GM12873 (cell line): ENCODE measurements around the gene LRP3.

Experiments
- TF ChIP-seq, protein P1 (sequence below): IDR thresholded peaks from 2 replicates; pipeline ENCODE4 v1.5.1; 2012; ENCODE audit warnings: low read depth, mild to moderate bottlenecking, moderate library complexity, low read length, control low read depth; ENCODE audit not compliant: insufficient read depth; ENCODE audit errors: missing control alignments

Gene LRP3

DNA sequence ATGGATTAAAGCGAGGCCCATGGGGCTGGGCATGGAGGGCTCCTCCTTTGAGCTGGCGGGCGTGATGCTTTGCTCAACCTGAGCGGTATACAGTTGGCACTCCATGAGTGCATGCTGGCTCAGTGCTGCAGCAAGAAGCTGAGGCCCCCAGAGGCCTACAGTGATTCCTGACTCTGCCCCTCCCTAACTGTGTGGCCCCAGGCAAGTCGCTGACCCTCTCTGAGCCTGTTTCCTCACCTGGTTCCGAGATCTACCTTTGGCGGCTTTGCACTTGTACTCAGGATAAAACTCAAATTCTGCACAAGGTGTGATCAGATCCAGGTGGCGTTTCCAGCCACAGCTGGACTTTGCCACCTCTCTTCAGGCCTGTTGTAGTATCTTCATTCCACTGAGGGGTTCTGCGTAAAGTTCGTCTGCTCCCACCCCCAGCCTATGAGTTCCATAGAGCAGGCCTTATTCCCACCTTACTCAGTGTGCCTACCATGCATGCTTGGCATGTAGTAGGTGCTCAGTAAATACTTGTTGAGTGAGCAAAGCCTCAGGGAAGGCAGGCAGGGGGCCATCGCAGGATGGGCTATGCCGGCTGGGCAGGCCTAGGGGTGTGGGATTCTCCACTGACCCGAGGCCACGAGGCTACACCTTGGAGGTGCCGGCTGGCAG lies 7.9 kb downstream of the LRP3 start:
- TF ChIP-seq, protein P1, sequence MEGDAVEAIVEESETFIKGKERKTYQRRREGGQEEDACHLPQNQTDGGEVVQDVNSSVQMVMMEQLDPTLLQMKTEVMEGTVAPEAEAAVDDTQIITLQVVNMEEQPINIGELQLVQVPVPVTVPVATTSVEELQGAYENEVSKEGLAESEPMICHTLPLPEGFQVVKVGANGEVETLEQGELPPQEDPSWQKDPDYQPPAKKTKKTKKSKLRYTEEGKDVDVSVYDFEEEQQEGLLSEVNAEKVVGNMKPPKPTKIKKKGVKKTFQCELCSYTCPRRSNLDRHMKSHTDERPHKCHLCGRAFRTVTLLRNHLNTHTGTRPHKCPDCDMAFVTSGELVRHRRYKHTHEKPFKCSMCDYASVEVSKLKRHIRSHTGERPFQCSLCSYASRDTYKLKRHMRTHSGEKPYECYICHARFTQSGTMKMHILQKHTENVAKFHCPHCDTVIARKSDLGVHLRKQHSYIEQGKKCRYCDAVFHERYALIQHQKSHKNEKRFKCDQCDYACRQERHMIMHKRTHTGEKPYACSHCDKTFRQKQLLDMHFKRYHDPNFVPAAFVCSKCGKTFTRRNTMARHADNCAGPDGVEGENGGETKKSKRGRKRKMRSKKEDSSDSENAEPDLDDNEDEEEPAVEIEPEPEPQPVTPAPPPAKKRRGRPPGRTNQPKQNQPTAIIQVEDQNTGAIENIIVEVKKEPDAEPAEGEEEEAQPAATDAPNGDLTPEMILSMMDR, result no peak

DNA sequence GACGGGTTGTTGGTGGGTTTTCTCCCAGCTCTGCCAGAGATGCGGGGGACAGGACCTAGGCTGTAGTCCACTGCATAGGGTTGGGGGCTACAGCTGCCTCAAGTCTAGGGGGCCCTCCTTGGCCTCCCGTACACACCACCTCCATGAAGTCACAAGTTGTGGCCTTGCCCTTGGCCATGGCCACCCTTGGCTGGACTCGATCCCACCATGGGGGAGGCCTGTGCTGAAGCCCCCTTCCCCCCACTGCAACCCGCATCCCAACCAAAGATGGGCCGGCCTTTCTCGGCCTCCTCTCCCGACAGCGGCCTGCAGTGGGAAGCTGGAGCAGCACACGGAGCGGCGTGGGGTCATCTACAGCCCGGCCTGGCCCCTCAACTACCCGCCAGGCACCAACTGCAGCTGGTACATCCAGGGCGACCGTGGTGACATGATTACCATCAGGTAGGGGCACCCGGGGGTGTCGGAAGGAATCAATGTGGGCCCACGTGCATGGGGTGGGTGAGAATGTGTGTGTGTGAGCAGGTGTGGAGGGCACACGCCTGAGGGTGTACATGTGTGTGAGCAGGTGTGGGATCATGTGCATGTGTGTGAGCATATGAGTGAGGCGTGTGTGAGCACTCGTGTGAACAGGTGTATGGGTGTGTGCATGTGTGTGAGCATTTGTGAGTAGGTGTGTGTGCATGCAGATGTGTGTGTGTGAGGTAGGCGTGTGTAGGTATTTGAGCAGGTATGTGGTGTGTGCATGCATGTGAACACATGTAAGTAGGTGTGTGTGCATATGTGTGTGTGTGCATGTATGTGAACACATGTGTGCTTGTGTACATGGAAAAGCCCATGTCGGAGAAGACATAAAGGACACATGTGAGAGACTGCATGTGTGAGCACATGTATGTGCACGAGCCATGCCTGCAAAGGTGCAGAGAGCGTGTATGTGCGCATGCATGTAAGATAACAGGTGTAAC lies 8.7 kb downstream of the LRP3 start:
- TF ChIP-seq, protein P1, result no peak

DNA sequence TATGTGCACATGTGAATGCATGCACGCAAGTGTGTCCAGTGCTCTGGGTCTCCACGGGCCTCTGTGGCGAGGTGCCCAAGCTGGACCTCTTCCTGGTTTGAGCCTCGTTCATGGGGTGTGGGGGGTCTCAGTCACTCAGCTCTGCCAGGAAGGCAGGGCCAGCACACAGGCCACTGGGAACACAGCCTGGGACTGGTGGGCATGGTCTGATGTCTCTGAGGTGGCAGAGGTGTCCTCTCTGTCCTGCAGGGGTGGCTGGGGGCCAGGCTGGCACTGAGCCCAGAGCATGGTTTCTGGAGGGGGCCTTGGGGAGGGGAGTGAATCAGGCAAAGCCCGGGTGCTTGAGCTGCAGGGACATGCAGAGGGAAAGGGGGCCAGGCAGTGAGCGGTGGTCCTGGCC lies 9.4 kb downstream of the LRP3 start:
- TF ChIP-seq, protein P1, result no peak

DNA sequence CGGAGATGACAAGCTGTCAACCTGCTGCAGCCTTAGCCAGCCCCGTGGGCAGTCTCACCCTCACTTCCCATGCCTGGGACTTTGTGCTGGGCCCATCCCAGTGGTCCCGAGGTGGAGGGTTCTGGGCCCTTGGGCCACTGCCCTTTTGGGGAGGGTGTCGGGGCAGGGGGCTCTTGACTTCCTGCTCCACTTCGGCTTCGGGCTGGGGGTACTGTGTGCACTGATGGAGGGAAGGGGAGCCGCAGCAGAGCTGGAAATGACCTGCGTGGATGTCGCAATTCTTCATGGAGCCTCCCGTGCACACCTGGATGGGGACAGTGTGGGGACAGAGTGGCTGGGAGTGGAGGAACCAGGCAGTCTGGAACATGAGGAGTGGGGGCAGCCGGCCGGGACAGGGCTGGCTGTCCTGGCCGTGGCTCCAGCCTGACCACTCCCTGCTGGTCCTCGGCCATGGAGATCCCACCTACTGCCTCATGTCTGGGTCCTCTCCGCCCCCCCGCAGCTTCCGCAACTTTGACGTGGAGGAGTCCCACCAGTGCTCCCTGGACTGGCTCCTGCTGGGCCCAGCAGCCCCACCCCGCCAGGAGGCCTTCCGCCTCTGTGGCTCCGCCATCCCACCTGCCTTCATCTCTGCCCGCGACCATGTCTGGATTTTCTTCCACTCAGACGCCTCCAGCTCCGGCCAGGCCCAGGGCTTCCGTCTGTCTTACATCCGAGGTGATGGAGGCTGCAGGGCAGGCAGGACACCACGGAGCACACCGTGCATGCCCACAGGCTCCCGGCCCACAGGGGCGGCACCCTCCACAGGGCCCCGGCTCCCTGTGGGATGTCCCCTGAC lies 10.2 kb downstream of the LRP3 start:
- TF ChIP-seq, protein P1, result no peak

DNA sequence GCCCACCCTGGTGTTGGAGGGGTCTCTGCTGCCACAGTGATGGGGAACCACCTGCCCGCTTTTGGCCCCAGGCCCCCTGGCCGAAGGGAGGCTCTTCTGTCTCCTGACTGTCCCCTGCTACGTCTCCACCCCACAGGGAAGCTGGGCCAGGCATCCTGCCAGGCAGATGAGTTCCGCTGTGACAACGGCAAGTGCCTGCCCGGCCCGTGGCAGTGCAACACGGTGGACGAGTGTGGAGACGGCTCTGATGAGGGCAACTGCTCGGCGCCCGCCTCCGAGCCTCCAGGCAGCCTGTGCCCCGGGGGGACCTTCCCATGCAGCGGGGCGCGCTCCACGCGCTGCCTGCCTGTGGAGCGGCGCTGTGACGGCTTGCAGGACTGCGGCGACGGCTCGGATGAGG lies 11.0 kb downstream of the LRP3 start:
- TF ChIP-seq, protein P1, result no peak

DNA sequence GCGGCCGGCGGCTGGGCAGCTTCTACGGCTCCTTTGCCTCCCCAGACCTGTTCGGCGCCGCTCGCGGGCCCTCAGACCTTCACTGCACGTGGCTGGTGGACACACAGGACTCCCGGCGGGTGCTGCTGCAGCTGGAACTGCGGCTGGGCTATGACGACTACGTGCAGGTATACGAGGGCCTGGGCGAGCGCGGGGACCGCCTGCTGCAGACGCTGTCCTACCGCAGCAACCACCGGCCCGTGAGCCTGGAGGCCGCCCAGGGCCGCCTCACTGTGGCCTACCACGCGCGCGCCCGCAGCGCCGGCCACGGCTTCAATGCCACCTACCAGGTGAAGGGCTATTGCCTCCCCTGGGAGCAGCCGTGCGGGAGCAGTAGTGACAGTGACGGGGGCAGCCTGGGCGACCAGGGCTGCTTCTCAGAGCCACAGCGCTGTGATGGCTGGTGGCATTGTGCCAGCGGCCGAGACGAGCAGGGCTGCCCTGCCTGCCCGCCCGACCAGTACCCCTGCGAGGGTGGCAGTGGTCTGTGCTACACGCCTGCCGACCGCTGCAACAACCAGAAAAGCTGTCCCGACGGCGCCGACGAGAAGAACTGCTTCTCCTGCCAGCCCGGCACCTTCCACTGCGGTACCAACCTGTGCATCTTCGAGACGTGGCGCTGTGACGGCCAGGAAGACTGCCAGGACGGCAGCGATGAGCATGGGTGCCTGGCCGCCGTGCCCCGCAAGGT lies 11.6 kb downstream of the LRP3 start:
- TF ChIP-seq, protein P1, result no peak
